SU-DHL-6 (cell line): Measurements from ENCODE around the gene ZNF541.

ENCODE experiments used
- H2AFZ ChIP-seq: fragments of 200-600 bp; sonication (generic); 2 replicates; pipeline ENCODE4 v1.6.1; 2014; ENCODE audit warnings: low read depth, mild to moderate bottlenecking, moderate library complexity, mixed read lengths, antibody characterized with exemption, low read length; ENCODE audit not compliant: severe bottlenecking
- H3F3A ChIP-seq: fragments of 200-600 bp; shearing (Covaris generic); 2 replicates; pipeline ENCODE4 v1.6.0; 2016; ENCODE audit warnings: antibody characterized with exemption, mild to moderate bottlenecking; ENCODE audit not compliant: insufficient read depth
- H3K27ac ChIP-seq: fragments of 200-600 bp; sonication (generic); 2 replicates; pipeline ENCODE4 v1.5.1; 2016; ENCODE audit warnings: low read depth, mild to moderate bottlenecking, low read length, moderate library complexity, mixed read lengths
- H3K27me3 ChIP-seq: fragments of 200-600 bp; sonication (generic), shearing (Covaris generic); 2 replicates; pipeline ENCODE4 v1.6.0; 2014; ENCODE audit warnings: mild to moderate bottlenecking, low read length
- H3K36me3 ChIP-seq: fragments of 200-600 bp; sonication (generic); 2 replicates; pipeline ENCODE4 v1.6.1; 2014; ENCODE audit warnings: mild to moderate bottlenecking, low read length, mixed read lengths
- H3K4me2 ChIP-seq: fragments of 300-600, 200-600 bp; shearing (Covaris generic), sonication (generic); 2 replicates; pipeline ENCODE4 v1.6.0; 2014; ENCODE audit warnings: low read length, low read depth, mild to moderate bottlenecking; ENCODE audit not compliant: poor library complexity, severe bottlenecking
- H3K4me3 ChIP-seq: fragments of 200-600 bp; sonication (generic); 2 replicates; pipeline ENCODE4 v1.5.1; 2014; ENCODE audit warnings: antibody characterized with exemption, low read length, mild to moderate bottlenecking, mixed read lengths; ENCODE audit not compliant: insufficient read depth, poor library complexity, severe bottlenecking
- H3K79me2 ChIP-seq: fragments of 200-600 bp; sonication (generic); 2 replicates; pipeline ENCODE4 v1.6.1; 2014; ENCODE audit warnings: mild to moderate bottlenecking, low read length, moderate library complexity; ENCODE audit not compliant: insufficient read depth
- H3K9ac ChIP-seq: fragments of 200-600 bp; sonication (generic); 2 replicates; pipeline ENCODE4 v1.7.0; 2014; ENCODE audit warnings: mild to moderate bottlenecking, low read length
- H3K9me2 ChIP-seq: fragments of 200-600 bp; sonication (generic); replicated peaks from 2 replicates; pipeline ENCODE4 v1.6.1; 2014; ENCODE audit warnings: low read length; ENCODE audit not compliant: insufficient read depth
- H3K9me3 ChIP-seq: fragments of 200-600 bp; sonication (generic); 2 replicates; pipeline ENCODE4 v1.6.1; 2014; ENCODE audit warnings: low read length, mixed read lengths; ENCODE audit not compliant: insufficient read depth
- H4K20me1 ChIP-seq: fragments of 200-600 bp; sonication (generic); 2 replicates; pipeline ENCODE4 v1.6.1; 2014; ENCODE audit warnings: low read depth, mild to moderate bottlenecking, antibody characterized with exemption, low read length, moderate library complexity, mixed read lengths
- CTCF ChIP-seq: fragments of 200-600 bp; sonication (generic); IDR thresholded peaks from one replicate; pipeline ENCODE4 v1.5.1; 2017; ENCODE audit warnings: antibody characterized with exemption, mild to moderate bottlenecking, low read length, moderate library complexity; ENCODE audit not compliant: insufficient read depth, poor library complexity, severe bottlenecking
- EZH2phosphoT487 ChIP-seq: fragments of 200-600 bp; sonication (generic), shearing (Covaris generic); conservative IDR thresholded peaks from 2 replicates; pipeline ENCODE4 v1.6.1; 2018; ENCODE audit warnings: mild to moderate bottlenecking, antibody characterized with exemption, low read length, moderate library complexity, mixed read lengths

ZNF541 gene

DNA sequence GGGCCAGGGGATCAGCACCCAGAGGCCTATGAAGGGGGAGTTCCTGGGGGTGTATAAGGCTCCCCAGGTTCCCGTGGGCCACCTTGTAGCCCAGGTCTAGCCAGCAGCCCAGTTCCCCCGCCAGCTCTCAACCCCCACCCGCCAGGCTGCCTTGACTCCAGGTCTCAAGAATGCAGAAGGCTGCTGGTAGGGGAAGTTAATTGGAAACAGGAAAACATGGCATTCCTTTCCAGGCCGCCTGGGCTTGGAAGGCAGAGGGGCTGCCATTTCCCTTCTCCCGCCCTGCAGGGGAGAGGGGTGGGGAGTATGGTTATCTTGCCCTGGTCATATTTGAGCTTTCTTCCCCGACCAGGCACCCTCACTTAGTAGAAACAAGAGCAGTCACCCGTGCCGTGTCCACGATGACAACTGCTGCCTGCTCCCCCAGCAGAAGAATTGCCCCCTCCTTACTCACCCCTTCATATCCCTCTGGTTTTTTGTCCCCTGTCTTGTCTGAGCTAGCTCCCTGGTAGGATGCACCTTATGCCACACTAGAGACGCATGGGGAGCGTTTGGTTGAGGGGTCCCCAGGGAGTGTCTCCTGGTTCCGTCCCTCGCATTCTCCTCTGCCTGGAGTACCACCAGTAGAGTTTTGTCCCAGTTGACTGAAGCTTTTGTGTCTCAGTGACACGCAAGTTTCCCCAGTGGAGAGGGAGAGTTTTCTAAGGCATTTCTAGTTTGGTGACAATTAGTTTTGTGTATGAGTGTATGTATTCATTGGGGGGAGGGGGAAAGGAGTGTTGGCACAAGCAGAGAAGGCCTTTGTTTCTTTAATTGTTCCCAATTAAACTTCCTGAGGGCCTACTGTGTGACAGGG lies 40.4 kb upstream of the ZNF541 start:
- no peaks in the 10 kb centered on the region for H4K20me1 ChIP-seq
- no peak overlapping the region for H3K27ac ChIP-seq
- no peaks in the 10 kb centered on the region for H3F3A ChIP-seq
- H3K4me2 ChIP-seq, result no peak overlapping the region
- no peak overlapping the region for H3K4me3 ChIP-seq
- H3K79me2 ChIP-seq, result peaks cover 60% of the 10 kb centered on the region
- H3K27me3 ChIP-seq, result no peaks in the 10 kb centered on the region
- no peaks in the 10 kb centered on the region for H3K9me3 ChIP-seq
- no peak overlapping the region for H2AFZ ChIP-seq
- no peak overlapping the region for H3K9ac ChIP-seq
- no peaks in the 10 kb centered on the region for H3K9me2 ChIP-seq
- TF ChIP-seq CTCF (no peak), EZH2phosphoT487 (no peak)
- H3K36me3 ChIP-seq, result no peaks in the 10 kb centered on the region

DNA sequence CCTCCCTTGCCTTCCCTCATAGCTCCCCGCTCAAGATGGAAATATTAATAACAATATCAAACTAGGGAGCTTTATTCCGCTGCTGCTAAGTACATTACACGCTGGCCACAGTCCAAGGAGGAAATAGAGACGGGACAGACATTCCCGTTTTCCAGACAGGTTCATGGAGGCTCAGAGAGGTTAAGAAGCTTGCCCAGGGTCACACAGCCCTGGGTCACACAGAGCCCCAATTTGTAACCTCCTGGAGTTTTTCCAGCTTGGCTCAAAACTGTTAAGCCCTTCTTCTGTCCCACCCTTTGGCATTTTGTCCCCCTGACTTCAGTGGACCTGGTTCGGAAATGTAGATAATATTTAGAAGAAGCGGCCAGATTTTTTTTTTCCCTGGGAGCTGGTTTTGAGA lies 38.0 kb upstream of the ZNF541 start:
- Histone ChIP-seq H3F3A (no peaks in the 10 kb centered on the region), H3K27ac (no peak overlapping the region), H3K9me3 (no peaks in the 10 kb centered on the region), H3K79me2 (peaks cover 45% of the 10 kb centered on the region), H3K9me2 (no peaks in the 10 kb centered on the region), H3K27me3 (no peaks in the 10 kb centered on the region), H2AFZ (no peak overlapping the region), H3K4me3 (no peak overlapping the region), H3K36me3 (no peaks in the 10 kb centered on the region), H3K9ac (no peak overlapping the region), H4K20me1 (no peaks in the 10 kb centered on the region), H3K4me2 (peak overlapping the region; percentile 86)
- TF ChIP-seq CTCF (no peak), EZH2phosphoT487 (no peak)

DNA sequence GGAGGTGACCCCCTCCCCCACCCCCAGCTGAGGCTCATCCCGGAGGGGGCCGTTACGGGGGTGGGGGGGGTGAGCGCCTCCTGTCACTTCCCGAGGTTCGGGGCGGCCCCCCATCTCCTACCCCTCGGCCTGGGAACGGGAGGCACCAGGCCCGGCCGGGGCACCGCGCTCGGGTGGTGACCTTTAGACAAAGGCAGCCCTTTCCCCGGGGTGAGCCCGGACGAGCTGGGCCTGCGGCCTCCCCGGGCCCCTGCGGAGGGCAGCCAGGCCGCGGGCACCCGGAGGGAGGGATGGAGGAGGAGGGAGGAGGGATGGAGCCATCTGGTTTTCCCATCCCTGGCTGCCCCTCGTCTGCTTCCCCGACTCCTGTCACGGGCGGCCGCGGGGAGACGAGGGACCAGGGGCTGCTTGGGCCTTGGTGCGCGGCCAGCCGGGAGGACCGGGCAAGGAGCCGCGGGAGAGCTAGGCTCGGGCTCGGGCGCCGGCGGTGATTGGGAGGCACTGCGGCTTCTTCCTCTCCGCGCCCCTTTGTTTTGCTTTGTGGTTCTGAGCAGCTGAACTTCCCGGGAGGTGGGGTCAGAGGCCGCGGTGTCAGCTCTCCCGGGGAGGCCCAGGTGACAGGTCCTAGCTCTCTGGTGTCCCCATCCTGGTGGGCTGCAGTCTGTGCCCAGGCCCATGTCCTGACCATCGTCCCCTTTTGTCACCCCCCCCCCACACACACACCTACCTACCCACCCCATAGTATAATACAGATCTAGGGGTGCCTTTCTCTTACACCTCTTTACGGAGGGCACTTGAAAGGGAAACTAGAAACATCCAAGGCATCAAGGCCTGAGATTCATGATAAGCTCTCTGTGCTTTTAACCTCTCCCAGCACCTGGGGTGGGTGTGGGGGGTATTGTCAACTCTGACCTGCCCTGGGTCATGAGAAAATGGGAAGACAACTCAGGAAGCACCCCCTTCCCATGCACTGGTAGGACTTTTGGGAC lies 37.3 kb upstream of the ZNF541 start:
- H3K79me2 ChIP-seq, result peaks cover 38% of the 10 kb centered on the region
- no peaks in the 10 kb centered on the region for H3K36me3 ChIP-seq
- no peaks in the 10 kb centered on the region for H4K20me1 ChIP-seq
- no peak overlapping the region for H2AFZ ChIP-seq
- H3K4me2 ChIP-seq, result peak overlapping the region; percentile 86
- no peak overlapping the region for H3K27ac ChIP-seq
- TF ChIP-seq EZH2phosphoT487 (no peak), CTCF (no peak)
- no peaks in the 10 kb centered on the region for H3K9me3 ChIP-seq
- peak overlapping the region; percentile 90 for H3K4me3 ChIP-seq
- no peaks in the 10 kb centered on the region for H3K9me2 ChIP-seq
- H3K9ac ChIP-seq, result peak overlapping the region; percentile 82
- H3F3A ChIP-seq, result no peaks in the 10 kb centered on the region
- H3K27me3 ChIP-seq, result no peaks in the 10 kb centered on the region
